IPS DF 6.9 (cell line): Measurements from ENCODE around the gene HERC2.

Source experiments
- DNase-seq: peaks from one replicate; pipeline ENCODE4 v3.0.0-alpha.2; 2013; ENCODE audit warnings: low read depth, low spot score
- H3K27ac ChIP-seq: one replicate; pipeline ENCODE4 v1.5.1; 2013; ENCODE audit warnings: low read length, control low read depth
- H3K27me3 ChIP-seq: 2 replicates; pipeline ENCODE4 v1.6.1; 2013; ENCODE audit warnings: mild to moderate bottlenecking, low read length; ENCODE audit not compliant: control insufficient read depth, insufficient read depth
- H3K36me3 ChIP-seq: 2 replicates; pipeline ENCODE4 v1.6.1; 2013; ENCODE audit warnings: low read length; ENCODE audit not compliant: control insufficient read depth, insufficient read depth
- H3K4me1 ChIP-seq: 2 replicates; pipeline ENCODE4 v1.6.1; 2013; ENCODE audit warnings: low read length; ENCODE audit not compliant: control insufficient read depth, insufficient read depth
- H3K4me3 ChIP-seq: 2 replicates; pipeline ENCODE4 v1.5.1; 2013; ENCODE audit warnings: mild to moderate bottlenecking, low read length
- H3K9me3 ChIP-seq: 2 replicates; pipeline ENCODE4 v1.6.1; 2013; ENCODE audit warnings: low read length, inconsistent platforms; ENCODE audit not compliant: control insufficient read depth, insufficient read depth
- WGBS: extraction: QIAGEN DNeasy Blood & Tissue Kit; methylation state at CpG from one replicate; pipeline ENCODE4 v1.1.7; 2013; ENCODE audit warnings: mixed read lengths, missing lambda C conversion rate; ENCODE audit not compliant: insufficient read length, insufficient coverage; 5-methylcytosine and 5-hydroxymethylcytosine counted together

The HERC2 gene

DNA sequence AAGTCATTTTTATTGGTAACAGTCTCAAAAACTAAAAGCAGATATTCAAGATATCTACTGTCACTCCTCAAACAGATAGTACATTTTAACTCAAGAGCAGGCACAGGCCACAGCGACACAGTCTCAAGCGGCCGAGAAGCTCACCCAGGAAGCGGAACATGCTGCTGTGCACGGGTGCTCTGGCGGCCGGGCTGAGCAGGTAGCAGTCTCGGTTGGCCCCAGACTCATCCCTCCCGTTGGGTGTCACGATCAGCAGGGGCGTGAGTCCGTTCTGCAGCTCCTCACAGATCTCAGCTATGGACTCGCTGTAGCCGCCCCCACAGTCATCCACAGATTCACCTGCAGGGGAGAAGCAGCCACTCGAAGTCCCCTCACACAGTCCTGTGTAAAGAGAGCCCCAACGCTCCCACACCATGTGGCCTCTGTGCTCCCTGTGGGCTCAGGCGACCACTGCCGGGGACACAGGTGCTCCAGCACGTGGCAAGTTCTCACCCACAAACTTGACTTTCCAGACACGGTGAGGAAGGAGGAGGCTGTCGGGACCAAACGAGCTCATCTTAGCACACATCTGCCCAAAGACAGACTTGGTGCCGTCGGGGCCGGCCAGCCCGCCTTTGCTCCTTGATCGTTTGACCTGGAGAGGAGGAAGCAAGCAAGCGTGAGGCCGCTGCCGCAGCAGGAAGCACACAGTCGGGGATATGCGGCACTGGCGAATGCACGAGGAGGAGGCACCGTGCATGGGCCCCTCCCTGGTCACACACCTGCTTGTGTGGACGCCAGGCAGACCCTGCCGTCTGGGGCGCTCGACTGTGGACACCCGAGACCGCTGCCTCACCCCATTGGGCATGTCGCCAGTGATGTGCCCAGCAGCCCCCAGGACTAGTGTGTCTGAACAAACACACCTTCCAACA, 205.2 kb downstream of the HERC2 start:
- Histone ChIP-seq H3K27ac (no peak overlapping the region), H3K4me1 (no peaks in the 10 kb centered on the region), H3K36me3 (peaks cover 42% of the 10 kb centered on the region), H3K27me3 (no peaks in the 10 kb centered on the region), H3K4me3 (no peak overlapping the region), H3K9me3 (no peaks in the 10 kb centered on the region)
- WGBS: no CpG with 5 or more reads among the region's 42 CpGs
- no peak for DNase-seq

DNA sequence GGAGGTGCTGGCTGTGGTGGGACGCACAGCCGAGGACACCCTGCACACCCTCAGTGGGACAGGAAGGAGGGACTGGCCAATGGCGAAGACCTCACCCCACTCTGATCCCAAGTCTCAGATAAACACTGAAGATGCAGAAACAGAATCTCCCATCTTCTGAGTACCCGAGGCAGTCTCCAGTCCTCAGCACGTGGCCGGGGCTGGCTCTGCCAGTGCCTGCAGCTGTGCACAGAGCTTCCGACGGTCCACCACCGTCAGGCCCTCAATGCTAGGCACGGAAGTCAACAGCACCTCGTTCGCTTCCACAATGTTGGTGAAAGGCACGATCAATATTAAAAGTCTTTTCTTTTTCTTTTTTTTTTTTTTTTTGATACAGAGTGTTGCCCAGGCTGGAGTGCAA, 206.1 kb downstream of the HERC2 start:
- Histone ChIP-seq H3K27me3 (no peaks in the 10 kb centered on the region), H3K36me3 (peaks cover 38% of the 10 kb centered on the region), H3K4me3 (no peak overlapping the region; the same call in 1 of the 2 replicates), H3K4me1 (no peaks in the 10 kb centered on the region), H3K9me3 (no peaks in the 10 kb centered on the region), H3K27ac (no peak overlapping the region)
- DNase-seq: no peak
- no CpG with 5 or more reads among the region's 13 CpGs for WGBS

DNA sequence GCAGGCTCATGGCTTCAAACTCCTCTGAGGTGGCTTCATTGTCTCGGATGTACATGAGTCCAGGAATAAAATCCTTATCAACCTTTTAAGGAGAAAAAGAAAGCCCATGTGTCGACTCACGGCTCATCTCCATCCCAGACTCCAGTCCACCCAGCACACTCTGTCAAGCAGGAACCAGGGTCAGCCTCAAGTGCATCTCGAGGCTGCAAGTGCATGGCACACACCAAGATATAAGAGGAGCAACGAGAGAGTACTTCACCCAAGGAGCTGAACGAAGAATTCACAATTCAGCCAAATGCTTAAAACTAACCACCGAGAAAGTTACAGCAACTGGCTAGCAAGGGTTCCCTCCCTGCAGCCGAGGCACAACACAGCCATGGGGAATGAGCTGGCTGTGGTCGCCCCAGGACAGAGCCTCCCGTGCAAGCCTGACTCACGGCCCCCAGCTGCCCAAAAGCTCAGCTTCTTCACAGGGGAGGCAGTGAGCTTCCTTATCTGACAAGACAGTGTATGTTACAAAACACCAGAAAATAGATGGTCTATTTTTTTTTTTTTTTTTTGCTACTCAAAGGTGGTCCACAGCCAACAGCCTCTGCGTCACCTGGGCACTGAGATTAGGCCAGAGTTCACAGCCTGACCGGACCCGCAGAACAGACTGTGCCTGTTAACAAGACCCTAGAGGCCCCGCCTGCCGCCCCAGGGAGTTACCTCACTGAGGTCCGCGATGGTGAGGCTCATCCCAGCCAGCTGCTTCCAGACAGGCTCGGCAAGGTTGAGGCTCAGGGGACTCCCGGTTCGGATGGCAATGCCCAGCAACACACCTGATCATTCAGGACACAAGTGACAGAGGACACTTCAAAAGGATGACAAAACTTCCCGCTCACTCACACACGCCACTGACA, 207.0 kb downstream of the HERC2 start:
- Histone ChIP-seq H3K36me3 (peaks cover 34% of the 10 kb centered on the region), H3K9me3 (no peaks in the 10 kb centered on the region), H3K27me3 (no peaks in the 10 kb centered on the region), H3K4me1 (no peaks in the 10 kb centered on the region), H3K27ac (no peak overlapping the region), H3K4me3 (no peak overlapping the region)
- WGBS: no CpG with 5 or more reads among the region's 23 CpGs
- DNase-seq: no peak

DNA sequence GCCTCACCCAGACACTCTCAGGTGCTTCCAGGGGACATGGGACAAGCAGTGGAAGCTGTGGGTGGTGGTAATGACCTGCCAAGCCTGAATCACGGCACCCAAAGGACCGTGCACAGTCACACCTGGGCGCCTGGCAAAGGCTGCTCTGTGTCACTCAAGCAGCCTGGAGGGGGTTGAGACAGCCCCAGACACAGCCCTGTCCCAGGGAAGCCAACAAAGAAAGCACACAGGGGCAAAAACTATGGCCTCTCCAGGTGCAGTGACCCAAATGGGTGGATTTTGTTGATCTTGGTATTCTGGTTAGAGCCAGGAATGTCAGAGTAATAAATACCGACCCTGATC, 207.9 kb downstream of the HERC2 start:
- Histone ChIP-seq H3K27ac (no peak overlapping the region), H3K4me3 (no peak overlapping the region), H3K27me3 (no peaks in the 10 kb centered on the region), H3K4me1 (no peaks in the 10 kb centered on the region), H3K36me3 (peaks cover 34% of the 10 kb centered on the region), H3K9me3 (no peaks in the 10 kb centered on the region)
- WGBS: no CpG with 5 or more reads among the region's 4 CpGs
- no peak for DNase-seq

DNA sequence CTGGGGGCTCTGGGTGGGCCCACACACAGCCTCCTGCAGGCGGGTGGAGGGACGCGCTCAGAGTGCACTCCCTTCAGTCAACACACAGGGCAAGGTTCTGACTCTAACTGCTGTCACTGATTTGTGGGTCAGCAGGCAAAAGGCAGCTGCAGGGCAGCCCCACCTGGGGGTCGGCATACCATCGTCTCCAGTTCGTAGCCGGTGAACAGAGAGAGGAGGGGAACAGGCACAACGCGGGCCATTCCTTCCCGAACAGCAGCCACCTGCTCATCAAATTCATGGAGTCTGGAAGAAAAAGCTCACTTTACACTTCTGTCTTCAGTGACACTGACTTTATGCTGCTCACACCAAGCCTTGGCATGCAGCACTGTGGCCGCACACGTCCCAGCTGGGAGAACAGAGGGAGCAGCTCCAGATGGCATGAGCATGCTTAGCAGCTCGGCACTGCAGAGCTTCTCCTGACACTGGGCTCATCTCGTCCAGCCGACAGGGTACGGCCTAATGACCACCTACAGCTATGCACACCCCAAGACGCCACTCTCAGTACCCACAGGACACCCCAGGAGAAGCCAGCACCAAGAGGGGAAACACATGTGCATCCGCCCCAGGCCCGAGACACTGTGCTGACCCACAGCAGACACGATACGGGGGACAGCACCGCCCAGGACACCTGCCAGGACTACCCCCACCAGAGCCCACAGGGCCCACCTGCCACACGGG, 208.4 kb downstream of the HERC2 start:
- Histone ChIP-seq H3K9me3 (no peaks in the 10 kb centered on the region), H3K27ac (no peak overlapping the region), H3K4me1 (no peaks in the 10 kb centered on the region), H3K4me3 (no peak overlapping the region), H3K36me3 (peaks cover 34% of the 10 kb centered on the region), H3K27me3 (no peaks in the 10 kb centered on the region)
- DNase-seq: no peak
- no CpG with 5 or more reads among the region's 23 CpGs for WGBS

DNA sequence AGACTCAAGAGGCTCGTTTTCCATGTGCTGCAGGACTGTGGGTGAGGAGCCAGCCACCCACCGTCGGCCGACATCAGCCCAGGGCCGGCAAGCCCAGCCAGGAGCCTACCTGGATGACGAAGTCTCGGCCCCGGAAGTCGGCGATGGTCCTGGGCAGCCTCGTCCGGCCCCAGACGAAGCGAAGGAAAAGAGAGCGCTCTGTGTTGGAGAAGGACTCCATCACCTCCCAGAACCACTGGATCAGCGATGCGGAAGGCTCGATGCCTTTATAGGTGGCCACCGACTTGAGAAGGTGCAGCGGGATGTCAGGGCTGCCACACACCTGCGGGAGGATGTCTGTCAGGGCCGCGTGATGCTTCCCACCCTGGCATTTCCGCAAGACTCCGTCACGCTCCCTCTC, 209.0 kb downstream of the HERC2 start:
- peaks cover 34% of the 10 kb centered on the region for H3K36me3 ChIP-seq

DNA sequence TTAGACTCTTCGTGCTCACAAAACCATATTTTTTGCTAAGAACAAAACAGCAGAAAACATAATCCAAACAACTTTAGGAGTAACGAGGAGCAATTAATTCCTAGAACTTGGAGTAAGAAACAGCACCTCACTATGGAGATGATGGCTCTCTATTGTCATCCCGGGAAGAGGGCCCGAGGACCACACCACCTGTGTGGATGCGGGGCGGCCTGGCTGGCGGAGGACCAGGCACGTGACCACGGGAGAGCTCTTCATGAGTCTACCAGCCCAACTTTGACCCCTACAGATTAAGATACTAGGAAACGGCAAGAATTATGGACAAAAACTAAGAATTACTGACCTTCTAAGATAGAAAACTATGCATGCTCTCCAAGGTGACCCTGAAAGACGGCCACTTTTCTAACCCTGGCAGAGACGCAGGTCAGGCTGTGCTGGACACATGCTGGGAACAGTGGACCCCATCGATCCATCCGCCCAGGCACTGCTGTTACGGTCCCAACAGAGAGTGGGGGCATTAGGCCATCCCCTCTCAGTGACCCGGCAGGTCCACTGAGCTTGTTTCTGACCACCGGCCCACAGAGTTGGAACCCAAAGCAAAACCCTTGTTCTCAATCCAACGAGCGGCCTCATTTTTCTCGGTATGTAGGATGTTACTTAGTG, 209.7 kb downstream of the HERC2 start:
- peaks cover 34% of the 10 kb centered on the region for H3K36me3 ChIP-seq
- no peak overlapping the region for H3K4me3 ChIP-seq
- no peak for DNase-seq
- no CpG with 5 or more reads among the region's 20 CpGs for WGBS
- no peak overlapping the region for H3K27ac ChIP-seq
- H3K9me3 ChIP-seq: no peaks in the 10 kb centered on the region
- H3K27me3 ChIP-seq: peaks cover 6% of the 10 kb centered on the region; the same call in 1 of the 2 replicates
- no peaks in the 10 kb centered on the region for H3K4me1 ChIP-seq

More for the DNA sequence above, 209.0 kb downstream of the HERC2 start:
- WGBS: no CpG with 5 or more reads among the region's 26 CpGs
- Histone ChIP-seq H3K4me3 (no peak overlapping the region), H3K27ac (no peak overlapping the region), H3K27me3 (peaks cover under 1% of the 10 kb centered on the region; the same call in 1 of the 2 replicates), H3K4me1 (no peaks in the 10 kb centered on the region), H3K9me3 (no peaks in the 10 kb centered on the region)
- no peak for DNase-seq

DNA sequence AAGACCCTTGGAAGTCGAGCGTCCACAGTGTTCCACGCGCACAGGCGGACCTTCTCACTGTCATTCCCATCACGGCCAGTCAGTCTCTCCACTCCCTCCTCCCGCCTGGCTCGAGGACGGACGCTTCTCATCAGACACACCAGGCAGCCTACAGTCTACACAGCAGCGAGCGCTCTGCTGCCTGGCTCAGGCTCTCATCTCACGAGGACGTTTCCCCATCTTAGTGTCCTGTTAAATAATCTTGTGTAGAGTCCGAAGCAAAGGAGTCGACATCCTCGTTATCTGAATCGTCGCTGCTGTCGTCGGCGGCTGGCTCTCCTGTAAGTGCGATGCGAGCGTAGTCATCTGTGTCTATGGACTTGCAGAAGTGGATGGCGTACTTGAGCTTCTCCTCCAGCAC, 210.4 kb downstream of the HERC2 start:
- peaks cover 11% of the 10 kb centered on the region for H3K27me3 ChIP-seq
- no CpG with 5 or more reads among the region's 26 CpGs for WGBS
- no peaks in the 10 kb centered on the region for H3K9me3 ChIP-seq
- H3K27ac ChIP-seq: no peak overlapping the region
- H3K4me3 ChIP-seq: no peak overlapping the region
- no peak for DNase-seq
- H3K4me1 ChIP-seq: no peaks in the 10 kb centered on the region; the same call in 1 of the 2 replicates
- peaks cover 29% of the 10 kb centered on the region for H3K36me3 ChIP-seq

DNA sequence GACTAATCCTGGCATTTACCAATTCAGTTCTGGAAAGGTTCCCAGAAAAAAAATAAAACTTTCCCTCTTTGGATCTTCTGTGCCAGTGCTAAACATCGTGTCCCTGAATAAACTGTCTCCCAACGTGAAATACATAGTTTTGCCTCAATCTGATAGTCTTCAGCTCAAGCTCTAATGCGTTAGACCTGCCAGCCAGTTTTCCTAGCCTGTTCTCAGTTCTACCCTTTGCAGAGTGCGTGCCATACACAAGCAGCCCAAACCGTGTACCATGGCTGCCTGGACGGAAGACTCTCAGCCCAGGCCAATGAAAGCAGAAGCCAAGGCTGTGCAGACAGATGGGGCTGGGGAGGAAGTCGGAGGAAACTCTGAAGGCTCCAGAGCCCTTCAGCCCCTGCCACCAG, 211.5 kb downstream of the HERC2 start:
- Histone ChIP-seq H3K9me3 (no peaks in the 10 kb centered on the region), H3K4me3 (no peak overlapping the region), H3K27ac (no peak overlapping the region), H3K27me3 (peaks cover 17% of the 10 kb centered on the region), H3K36me3 (peaks cover 22% of the 10 kb centered on the region; the same call in 1 of the 2 replicates), H3K4me1 (no peaks in the 10 kb centered on the region; the same call in 1 of the 2 replicates)
- DNase-seq: no peak
- no CpG with 5 or more reads among the region's 7 CpGs for WGBS
